Endometrial microvascular endothelial cells (primary cell): ENCODE data around the gene KBTBD7. TPM values are rescaled to one million over a fixed set of nuclear protein-coding genes. Genes with fewer than 3 reads are reported as not detected.
"Not testable (repeated sequence)": the region's sequence is repeated elsewhere in the genome, so short reads cannot be mapped to it uniquely, and the experiment has no call there.

Experiments used
- in situ Hi-C: cut with HindIII; loops from 2 replicates; pipeline ENCODE4 v1.10.0; 2017; ENCODE audit warnings: low sequenced_read_pairs, low pct_unique_long_range_greater_than_20kb; ENCODE audit errors: inconsistent ontology term
- total RNA-seq: library from RNA; depleted of rRNA; stranded (reverse); fragments of >200 nt; gene quantifications from one replicate; pipeline ENCODE4 v1.2.3, GENCODE V29; 2015; ENCODE audit errors: inconsistent ontology term

The KBTBD7 gene
- total RNA-seq, 1 donor from 2014 or later = 1.5 TPM

DNA sequence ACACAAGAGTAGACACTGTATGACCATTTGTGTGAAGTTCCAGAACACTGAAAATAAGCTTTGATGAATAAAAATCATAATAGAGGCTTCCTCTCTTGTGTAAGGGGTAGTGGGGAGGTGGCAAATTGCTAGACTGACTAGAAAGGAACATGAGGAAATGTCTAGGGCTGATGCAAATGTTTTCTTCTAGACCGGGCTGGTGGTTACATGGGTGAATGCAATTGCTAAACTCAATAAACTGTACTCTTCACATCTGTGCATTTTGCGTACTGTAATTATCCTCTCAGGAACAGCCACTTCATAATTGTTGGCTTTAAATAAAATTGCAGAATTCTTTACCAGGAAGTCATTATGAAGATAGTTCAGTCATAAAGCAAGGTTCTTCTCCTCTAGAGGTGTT is 5.2 kb upstream of the KBTBD7 start:
- in situ Hi-C loops = no loop called here

DNA sequence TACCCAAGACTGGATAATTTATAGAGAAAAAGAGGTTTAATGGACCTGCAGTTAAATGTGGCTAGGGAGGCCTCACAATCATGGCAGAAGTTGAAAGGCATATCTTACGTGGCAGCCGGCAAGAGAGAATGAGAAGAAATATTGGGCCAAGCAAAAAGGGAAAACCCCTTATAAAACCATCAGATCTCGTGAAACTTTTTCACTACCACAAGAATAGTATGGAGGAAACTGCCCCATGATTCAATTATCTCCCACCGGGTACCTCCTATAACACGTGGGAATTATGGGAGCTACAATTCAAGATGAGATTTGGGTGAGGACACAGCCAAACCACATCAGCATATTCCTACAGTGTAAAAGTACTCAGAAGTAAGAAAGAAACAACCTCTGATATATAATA is 4.7 kb upstream of the KBTBD7 start:
- in situ Hi-C loops = no loop called here

DNA sequence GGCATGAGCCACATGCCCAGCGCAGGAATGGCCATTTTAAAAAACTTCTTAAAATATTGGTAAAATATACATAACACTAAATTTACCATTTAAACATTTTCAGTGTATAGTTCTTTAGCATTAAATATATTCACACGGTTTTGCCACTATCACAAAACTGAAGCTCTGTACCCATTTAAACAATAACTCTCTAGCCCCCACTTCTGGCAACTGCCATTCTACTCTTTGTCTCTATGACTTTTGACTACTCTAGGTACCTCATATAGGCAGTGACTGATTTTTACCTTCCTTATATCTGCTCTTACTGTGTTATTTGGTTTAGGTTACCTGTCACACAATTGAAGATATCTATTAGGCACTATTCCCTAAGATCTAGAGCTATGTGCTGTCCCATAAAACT is 2.3 kb upstream of the KBTBD7 start:
- in situ Hi-C loops = no loop called here

DNA sequence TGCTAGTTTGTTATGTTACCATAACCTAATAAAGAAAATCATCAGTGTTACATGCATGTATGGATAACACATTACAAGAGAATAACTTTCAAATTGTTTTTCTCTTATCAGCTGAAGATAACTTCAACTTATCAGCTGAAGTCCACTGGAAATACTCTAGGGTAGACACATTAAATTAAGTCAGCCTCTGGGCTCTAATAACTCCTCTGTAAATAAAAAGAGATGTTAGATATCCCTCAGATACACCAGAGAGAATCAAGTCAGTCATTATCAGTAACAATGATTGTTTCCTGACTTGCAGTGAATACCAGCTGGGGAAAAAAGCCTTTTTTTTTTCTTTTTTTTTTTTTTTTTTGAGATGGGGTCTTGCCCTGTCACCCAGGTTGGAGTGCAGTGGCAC is 1.6 kb upstream of the KBTBD7 start:
- in situ Hi-C loops = no loop called here

DNA sequence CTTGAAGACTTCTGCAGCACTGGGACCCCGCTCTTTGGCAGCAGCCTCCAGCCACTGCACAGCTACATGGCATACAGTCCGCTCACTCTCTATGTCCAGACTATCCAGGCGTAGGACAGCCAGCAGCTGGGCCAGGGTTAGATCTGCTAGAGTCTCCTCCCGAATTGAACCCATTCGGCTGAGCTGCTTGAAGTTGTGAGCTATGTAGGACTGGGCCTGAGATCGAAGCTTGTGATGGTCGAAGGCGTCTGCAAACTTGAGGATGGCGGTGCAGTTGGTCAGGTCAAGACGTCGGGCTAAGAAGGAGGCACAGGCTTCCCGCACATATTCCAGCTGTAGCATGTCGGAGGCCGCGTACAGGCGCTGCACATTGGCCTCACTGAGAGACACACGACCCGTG is 900 bp downstream of the KBTBD7 start:
- in situ Hi-C loops = no loop called here

DNA sequence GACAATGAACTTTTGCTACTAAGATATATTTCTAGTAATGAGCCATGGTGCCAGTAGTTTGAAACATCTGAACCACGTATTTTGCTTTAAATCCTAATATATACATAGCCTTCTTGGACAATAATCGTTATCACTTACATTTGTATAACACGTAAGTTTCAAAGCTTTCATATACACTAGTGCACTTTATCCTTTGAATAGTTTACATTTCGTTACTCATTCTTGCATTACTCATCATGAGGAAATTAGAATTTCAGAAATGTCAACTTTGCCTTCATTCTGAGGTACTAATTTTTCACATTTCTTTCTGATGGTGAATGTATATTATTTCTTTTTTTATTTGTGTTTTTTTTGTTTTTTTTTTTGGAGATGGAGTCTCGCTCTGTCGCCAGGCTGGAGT is 5.8 kb downstream of the KBTBD7 start:
- in situ Hi-C loops = no loop called here

DNA sequence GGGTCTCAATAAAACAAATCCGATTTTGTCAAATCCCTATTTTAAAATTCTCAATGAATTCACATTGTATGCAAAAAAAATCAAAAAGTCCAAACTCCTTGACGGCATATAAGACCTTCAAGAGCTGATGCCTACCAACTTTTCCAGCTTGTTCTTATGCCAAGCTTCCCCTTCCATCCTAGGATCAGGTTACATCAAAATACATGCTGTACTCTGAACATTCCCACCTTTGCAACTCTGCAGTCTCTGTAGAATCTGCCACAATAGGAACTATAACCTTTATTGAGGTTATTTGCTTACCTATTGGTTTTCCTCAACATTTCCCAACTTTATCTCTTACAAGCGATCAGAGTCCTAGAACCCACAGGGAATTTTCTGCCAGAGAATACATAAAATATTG is 7.9 kb downstream of the KBTBD7 start:
- in situ Hi-C loops = no loop called here

DNA sequence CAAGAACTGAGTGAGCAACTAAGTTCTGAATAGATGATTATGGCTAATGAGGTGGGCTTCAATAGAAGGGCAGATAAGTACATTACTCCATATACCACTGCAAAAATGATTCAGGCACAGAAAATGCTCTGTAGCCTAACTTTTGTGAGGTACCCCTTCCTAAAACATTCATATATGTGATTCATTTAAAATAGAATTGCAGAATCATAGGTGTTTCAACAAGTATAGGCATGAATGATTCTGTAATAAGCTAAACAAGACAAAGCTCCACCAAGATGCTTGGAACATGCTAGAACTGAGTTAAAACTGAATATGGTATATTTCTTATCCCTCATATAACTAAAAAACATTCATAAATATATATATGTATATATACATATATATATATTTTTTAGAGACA is 12.1 kb downstream of the KBTBD7 start:
- in situ Hi-C loops = no loop called here

DNA sequence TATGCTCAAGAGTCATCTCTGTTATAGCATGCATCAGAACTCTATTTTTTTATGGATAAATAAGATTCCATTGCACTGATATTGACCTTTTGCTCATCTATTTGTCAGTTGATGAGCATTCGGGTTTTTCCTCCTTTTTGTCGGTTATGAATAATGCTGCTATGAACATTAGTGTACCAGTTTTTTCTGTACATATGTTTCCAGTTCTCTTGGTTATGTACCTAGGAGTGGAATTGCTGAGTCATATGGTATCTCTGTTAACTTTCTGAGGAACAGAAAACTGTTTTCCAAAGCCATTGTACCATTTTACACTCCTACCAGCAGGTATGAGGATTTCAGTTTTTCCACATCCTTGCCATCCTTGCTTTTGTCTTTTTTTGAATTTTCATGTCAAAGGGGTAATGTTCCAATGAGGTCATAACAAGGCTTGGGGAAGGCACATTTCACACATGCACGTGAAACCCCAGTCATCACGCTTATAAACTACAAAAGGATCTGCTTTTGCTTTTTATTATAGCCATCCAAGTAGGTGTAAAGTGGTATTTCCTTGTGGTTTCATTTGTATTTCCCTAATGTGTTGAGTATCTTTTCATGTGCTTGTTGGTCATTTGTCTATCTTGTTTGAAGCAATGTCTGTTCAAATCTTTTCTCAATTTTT is 14.6 kb downstream of the KBTBD7 start:
- in situ Hi-C loops = no loop called here

DNA sequence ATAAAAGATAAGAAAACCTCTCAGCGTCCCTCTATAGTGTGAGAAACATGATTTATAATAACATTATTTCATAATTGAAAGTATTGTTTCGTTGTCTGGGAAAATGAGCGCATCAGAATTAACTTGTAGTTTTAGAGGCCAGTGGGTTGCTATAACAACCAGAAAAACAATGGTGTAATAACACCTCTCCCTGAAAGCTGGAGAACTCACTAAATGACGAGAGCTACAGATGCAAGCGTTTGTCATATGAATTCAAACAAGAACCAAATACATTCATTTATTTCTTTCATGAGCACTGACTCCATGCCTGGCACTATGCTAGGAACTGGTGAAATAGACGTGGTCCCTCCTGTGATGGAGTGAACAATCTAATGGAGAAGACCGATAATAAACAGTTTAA is 16.3 kb downstream of the KBTBD7 start:
- in situ Hi-C loops = no loop called here

DNA sequence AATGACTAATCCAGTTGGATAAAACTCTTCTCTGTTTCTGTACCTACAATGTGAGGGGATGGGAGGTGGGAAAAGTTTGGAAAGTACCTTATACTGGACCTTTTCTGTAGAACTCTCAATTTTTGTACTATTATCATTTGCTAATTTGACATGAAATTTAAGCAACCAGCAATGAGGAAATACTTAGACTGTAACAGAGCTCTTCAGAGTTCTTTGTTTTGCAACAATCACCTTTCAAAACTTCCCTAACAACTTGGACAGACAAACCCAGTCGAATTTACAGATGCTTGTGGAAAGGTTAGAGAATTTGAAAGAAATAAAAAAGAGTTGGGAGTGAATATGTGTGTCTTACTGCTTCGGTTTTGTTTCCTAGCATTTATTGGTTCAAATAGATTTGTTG is 16.8 kb downstream of the KBTBD7 start:
- in situ Hi-C loops = no loop called here

DNA sequence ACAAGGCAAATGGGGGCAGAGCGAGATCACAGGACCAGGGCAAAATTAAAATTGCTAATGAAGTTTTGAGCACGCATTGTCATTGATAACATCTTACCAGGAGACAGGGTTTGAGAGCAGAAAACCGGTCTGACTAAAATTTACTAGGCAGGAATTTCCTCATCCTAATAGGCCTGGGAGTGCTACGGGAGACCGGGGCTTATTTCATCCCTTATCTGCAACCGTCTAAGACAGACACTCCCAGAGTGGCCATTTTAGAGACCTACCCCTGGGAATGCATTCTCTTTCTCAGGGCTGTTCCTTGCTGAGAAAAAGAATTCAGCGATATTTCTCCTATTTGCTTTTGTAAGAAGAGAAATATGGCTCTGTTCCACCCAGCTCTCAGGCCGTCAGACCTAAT is 18.8 kb downstream of the KBTBD7 start:
- in situ Hi-C loops = not testable (repeated sequence)

DNA sequence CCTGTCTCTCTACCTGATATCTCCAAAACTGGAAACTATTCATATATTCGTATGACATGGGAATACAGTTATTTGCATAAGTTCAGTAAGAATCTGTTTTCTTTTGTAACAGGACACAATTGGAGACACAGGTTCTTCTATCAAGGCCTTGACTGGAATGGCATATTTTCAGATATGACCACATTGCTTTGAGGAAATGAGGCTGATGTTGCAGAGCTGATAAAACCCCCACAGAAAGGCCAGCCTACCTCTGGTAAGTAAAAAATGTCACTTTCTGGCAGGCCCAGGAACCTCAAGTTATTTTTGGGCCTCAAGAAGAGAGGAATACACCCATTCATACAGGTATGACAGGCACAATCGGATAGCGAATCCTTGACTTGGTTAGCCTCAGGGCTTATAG is 32.2 kb downstream of the KBTBD7 start:
- in situ Hi-C loops = no loop called here

DNA sequence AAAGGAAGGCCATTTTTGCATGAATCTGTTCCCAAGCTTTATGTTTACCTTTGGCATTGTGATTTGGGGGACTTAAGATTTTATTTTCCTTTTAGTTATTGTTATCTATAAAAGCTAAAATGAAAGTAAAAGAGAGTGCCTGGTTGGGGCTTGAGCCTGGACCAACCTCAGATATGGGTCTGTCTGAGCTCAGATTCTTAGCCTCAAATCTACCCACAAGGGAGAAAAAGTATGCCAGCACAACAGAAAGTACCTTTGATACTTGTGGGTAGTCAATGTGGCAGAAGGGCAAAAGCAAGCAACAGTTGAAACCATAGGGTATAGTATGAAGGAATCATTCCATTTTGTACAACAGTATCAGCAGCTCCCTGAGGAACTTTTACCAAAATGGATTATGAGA is 35.2 kb downstream of the KBTBD7 start:
- in situ Hi-C loops = no loop called here

DNA sequence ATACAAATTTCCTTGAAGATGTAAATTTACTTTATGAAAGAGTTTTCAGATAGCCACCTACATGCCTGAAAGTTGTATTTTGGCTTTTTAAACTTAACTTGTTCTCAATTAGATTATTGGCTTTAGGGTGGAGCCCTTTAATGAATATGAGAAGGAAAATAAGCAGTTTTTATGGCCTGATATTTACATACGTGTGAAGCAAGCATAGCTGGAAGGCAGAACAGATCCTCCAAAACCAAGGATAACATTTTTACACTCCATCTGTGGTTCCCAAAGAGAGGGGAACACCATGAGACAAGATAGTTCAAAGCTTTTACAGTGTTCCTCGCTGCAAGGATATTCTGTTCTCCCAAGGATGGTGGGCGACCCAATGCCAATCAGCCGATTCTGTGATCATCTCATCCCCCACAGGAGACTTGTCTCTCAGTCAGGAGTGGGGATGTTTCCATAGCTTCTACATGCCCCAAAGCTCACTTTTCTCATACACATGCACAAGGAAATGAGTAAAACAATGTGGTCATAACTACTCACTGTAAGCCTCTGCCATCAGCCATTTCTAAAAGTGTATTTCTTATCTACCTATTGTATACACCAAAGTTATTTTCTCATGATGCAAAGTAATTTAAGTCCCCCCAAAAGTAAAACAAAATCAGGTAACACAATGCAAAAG is 37.2 kb downstream of the KBTBD7 start:
- in situ Hi-C loops = no loop called here

DNA sequence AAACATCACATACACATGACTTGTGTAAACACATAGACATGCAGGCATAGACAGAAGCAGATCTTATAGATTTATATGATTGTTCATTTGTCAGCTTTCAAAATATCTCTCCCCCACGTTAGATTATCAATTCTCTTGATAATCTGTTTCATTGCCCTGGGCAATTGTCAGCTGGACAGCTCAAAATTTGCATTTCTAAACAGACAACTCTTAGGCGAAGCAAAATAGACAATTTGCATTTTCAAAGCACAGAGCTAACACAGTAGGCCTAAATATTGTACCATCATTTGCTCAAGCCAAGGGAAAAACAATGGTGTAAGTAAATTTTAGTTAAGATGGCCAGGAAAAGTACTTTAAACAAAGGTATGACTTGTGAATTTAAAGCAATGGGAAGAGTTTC is 37.7 kb downstream of the KBTBD7 start:
- in situ Hi-C loops = no loop called here

DNA sequence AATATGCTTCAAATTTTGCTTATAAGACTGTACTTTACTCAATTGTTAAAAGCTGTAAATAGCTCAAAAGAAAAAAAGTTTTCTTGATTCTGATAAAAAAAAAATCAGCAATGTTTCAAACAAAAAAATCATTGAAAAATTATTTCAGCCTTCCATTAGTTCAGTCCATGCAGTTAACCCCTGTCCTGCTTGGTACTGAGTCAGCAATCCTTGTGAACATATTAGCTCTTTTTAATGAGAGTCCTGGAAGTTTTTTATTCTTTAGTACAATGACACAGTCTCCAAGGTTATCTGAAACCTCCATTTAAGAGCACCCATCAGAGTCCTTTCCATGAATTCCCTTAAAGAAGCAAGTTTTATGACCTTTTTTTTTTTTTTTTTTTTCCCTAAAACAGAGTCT is 40.3 kb downstream of the KBTBD7 start:
- in situ Hi-C loops = no loop called here

DNA sequence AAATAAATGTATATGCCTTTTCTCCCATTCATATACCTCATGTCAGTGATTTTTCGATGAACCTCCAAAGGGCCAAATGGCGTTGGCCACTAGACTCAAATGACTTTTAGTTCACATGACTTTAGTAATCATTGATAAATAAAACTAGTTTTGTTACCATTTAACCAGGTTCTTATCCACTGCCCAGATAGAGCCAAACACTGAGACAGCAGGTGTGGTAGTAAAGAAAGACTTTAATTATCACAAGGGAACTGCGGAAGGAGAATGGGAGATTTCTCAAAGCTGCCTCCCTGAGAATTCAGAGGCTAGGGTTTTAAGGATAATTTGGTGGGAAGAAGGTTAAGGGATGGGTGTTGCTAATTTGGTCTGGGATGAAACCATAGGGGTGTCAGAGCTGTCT is 42.4 kb downstream of the KBTBD7 start:
- in situ Hi-C loops = no loop called here

DNA sequence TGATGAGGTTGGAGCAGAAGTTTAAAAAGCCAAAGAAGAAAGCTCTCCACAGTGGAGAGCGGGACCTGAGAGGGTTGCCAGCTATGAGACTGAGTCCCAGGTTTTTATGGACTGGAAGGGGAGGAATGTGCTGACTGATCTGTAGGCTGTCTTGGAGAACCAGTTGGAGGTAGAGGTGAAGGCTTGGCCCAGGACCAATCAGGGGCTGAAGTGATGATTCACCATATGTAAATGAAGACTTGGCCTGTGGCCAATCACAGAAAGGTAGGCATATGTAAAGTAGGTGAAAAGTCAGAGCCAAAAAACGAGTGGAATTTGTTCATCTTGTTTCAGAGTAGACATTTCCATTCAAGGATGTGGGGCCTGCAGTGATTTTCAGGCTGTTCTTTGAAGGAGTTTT is 44.3 kb downstream of the KBTBD7 start:
- in situ Hi-C loops = no loop called here

DNA sequence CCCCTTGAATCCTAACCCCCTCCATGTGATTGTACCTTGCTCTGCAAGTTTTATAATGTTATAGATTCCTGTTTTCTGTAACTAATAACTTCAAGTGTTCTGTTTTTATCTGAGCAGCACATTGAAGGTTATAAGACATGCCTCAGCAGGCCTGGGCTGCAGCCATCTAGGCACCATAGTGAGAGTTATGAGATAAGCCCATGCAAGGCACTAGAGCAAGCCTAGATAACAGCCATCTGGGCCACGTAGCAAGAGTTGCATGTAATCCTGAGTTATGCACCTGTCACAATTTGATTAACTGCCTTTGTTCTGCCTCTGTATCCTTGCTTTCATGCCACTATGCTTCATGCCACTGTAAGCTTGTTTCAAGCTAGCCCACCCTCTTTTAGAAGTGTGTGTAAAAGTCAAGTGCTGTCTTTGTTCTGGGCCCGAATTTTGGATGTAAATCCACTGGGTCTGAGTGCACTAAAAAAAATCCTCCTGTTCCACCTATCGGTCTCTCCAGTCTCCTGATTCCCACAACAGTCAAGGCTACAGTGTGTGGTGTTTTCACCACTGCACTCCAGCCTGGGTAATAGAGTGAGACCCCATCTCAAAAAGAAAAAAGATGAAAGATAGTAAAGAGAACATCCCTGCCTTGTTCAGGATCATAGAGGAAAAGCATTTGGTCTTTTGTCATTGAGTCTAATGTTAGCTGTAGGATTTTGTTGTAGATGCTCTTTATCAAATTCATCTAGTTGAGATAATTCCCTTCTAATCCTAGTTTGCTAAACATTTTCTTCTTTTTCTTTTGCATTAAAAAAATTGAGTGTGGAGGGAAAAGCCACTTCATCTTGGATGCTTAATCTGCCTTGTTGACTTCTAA is 45.7 kb downstream of the KBTBD7 start:
- in situ Hi-C loops = no loop called here
